Kasumi-1 (cell line): ENCODE results near the gene SSC5D.

ENCODE experiments used
- DNase-seq, 2 experiments: peaks; one replicate each; lab custom pipeline; 2025; lab: John Stamatoyannopoulos, UW

SSC5D gene

DNA sequence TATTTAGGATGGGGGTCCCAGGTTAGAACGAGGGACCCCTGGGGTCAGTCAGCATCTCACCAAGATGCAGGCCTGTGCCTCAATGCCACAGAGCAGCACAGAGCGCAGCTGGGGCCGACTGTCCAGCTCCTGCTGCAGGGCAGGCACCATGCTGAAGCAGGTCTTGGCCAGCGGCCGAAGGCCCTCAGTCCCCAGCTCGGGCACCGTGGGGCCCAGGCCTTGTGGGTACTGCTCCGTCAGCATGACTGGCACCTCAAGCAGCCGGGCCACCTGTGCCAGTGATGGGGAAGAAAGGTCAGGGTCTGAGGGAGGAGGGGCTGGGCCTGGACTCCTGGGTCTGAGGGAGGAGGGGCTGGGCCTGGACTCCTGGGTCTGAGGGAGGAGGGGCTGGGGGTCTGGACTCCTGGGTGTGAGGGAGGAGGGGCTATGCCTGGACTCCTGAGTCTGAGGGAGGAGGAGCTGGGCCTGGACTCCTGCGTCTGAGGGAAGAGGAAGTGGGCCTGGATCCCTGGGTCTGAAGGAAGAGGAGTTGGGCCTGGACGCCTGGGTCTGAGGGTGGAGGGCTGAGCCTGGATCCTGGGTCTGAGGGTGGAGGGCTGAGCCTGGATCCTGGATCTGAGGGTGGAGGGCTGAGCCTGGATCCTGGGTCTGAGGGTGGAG lies 32.5 kb upstream of the SSC5D start:
- DNase-seq, result no peak

DNA sequence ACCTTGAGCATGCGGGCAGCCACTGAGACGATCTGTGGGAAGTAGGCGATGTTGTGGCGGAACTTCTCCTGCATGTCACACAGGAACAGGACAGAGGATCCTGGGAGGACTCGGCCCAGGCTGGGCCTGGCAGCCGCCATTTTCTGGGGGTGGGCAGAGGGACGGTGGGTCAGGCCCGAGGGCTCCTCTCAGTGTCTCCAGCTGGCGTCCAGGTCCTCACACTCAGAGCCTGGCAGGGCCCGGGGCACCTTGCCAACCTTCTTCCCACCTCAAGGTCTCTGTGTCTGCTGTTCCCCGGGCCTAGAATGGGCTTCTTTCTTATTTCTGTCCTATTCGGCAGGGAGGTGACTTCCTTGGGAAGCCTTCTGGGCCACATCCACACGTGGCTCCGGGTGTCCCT lies 31.9 kb upstream of the SSC5D start:
- no peak for DNase-seq

DNA sequence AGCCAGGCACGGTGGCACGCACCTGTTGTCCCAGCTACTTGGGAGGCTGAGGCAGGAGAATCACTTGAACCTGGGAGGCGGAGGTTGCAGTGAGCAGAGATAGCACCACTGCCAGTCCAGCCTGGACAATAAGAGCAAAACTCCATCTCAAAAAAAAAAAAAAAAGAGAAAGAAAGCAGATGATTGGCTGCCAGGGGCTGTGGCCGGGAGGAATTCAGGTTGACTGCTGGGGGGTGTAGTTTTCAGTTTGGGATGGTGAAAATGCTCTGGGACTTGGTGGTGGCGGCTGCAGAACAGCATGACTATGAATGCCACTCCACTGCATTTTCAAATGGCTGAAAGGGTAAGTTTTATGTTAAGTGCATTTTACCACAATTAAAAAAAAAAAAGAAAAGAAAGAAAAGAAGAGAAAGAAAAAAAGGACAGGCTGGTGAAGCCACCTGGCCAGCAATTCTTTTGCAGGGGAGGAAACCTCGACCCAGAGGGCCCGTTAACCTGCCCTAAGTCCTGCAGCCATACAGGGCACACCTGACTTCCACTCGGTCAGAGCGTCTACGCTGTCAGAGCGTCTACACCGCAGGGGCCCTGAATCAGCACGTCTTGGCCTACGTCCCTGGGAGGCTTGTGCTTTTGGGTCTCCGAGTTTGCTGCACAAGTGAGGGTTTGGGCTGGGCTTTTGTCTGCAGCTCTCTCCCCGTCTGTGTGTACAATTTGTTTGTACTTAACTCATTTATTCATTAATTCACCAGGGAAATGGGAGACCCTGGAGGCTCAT lies 30.4 kb upstream of the SSC5D start:
- DNase-seq, result no peak

DNA sequence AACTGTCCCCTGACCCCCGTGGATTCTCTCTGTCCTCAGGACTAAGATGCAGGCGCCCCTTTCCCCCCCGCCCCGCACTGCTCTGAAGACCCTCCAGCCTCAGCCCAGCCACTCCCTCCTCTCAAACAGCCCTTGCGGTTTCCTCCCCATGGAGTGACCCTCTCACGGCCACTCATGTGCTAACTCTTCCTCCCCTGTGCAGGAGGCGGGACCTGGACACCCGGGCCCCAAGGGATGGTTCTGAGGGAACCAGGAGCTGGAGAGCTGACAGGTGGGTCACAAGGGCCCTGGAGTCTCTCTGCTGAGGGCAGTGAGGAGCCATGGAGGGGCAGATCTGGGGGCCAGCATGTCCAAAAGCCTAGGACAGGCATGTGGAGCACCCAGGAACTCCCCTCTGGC lies 28.7 kb upstream of the SSC5D start:
- no peak for DNase-seq

DNA sequence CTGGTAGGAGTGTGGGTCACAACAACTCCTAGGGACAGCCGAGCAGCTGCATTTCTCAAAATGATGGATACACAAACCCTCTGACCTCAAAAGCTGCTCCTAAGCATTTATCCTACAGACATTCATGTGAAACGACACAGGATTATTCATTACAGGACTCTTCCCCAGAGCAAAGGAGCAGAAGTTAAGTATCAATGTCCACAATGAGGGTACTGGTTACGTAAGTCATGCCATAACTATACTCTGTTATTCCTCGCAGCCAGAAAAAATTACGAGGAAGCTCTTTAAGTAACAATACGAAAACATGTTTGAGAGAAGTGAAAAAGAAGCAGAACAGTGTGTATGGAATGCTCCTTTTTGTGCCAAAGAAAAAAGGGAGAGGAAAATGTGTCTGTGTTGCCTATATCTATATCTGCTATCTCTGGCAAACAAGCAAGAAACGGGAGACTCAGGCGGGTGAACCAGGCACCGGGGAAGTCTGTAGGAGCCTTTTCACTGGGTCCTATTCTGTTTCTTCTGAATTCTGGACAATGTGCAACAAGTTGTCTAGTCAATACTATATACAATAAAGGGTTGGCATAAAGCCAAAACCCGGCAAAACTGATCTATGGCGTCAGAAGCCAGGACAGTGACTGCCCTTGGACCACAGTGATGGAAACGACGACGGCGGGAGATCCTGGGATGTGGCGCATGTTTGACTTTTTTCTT lies 28.1 kb upstream of the SSC5D start:
- DNase-seq, result no peak

DNA sequence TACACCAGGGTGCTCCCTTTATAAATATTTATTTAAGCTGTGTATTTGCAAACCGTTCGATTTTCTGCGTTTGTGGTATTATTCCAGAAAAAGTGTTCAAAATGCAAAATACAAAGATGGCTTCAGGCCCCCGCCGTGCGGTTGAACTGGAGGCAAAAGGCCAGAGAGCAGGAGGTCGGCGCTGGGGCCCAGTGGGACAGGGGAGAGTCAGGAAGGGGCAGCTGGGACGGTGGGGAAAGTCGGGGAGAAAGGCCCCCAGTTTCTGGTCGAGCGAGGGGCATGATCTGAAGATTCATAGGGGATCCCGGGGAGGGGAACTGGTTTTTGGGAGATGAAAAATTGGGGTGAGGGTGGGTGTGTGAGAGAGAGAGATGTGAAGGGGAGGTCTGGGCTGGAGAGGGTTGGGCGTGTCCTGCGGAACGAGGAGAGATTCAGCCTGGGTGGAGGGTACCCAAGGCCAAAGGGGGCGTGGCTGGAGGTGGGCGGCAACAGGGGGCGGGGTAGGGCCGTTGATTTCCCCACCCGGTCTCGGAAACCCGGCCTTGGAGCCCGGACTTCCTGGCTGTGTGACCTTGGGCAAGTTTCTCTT lies 27.5 kb upstream of the SSC5D start:
- DNase-seq, result peak; percentile 57 to 58

DNA sequence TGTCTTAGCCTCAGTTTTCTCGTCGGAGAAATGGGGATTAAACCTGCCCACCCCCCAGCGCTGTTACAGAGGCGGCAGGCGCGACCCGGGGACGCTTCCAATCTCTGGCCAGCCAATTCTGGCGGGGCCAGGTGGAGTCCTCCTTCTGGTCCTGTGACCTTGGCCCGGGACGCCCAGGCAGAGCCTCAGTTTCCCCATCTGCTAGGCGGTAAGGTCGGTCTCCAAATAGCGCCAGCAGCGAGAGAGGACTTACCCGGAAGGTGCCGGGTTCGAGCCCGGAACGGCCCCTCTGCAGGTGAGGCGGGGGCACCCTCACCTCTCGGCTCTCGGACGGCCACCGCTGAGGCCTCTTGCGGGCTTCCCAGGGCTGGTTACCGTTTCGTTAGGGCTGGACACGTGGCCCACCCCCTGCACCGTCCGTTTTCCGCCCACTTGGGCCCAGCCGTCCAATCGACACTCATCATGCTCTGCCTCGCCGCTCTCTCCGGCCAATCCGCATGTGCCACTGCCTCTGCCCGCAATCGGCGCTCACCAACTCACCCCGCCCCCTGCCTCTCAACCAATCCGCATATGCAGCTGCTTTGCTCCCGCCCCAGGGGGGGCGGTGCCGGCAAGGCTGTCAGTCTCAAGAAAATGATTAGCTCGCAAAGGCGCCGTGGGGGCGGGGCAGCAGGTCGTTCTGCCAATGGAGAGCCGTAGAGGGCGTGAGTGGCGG lies 26.8 kb upstream of the SSC5D start, which contains the start of gene ISOC2:
TSS of gene ISOC2 (minus strand) at position 384 of the 715 bp plus-strand sequence. CDS start 5,156 bp downstream, outside the sequence.
- peak; percentile 98 to 99 for DNase-seq

DNA sequence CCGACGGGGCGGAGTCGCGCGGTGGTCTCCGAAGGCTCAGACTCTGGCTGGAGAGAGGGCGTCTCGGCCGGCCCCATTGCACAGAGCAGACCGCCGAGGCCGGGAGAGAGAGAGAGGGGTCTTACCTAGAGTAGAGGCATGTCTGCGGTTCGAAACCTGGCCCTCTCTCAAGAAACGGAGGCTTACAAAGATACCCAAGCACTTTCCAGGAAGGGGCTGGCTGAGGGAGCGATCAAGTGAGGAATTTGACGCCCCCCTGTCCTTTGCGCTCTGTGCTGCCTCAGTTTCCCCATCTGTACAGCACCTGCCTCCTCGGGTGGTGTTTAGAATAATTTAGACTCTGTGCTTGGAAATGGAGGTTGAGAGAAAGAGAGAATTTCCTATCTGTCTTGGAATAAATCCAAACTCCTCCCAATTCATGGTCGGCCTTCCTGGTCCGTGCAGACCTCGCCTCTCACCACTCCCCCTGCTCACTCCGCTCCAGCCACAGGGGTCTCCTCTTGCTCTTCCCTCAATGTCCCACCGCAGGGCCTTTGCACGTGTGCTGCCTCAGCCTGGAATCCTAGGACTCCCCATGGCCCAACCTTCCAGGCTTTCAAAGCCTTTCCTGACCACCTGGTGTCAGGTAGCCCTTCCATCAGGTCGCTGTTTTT lies 26.1 kb upstream of the SSC5D start:
- DNase-seq, result peak; percentile 12 to 30

DNA sequence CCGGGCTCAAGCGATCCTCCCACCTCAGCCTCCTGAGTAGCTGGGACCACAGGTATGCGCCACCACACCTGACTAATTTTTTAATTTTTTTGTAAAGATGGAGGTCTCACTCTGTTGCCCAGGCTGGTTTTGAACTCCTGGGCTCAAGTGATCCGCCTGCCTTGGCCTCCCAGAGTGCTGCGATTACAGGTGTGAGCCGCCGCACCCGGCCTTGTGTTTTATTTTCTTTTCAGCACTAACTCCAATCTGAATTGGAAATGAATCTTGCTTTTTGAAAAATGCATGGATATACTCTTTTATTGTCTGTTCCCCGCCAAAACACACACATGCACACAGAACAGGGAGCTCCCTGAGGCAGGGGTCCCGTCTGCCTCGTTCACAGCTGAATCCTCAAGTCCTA lies 25.5 kb upstream of the SSC5D start:
- no peak for DNase-seq

DNA sequence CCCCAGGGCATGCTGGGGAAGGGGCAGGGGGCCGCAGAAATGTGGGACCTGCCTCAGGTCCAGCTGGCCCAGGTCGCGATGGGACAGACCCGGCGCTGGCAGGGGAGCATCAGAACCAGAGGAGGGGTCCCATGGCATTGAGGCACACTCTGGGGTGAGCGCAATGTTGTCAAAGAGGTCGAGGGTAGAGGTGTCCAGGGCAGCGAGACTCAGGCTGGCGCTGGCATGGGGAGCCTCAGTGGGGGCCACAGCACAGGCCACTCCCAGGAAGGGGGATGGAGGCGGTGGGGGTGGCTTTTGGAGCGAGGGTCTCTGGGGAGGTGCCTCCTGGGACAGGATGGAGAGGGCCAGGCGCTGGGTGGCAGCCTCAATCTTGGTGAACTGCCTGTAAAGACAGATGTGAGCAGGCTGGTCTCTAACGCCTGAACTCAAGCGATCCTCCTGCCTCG lies 24.6 kb upstream of the SSC5D start:
- no peak for DNase-seq

DNA sequence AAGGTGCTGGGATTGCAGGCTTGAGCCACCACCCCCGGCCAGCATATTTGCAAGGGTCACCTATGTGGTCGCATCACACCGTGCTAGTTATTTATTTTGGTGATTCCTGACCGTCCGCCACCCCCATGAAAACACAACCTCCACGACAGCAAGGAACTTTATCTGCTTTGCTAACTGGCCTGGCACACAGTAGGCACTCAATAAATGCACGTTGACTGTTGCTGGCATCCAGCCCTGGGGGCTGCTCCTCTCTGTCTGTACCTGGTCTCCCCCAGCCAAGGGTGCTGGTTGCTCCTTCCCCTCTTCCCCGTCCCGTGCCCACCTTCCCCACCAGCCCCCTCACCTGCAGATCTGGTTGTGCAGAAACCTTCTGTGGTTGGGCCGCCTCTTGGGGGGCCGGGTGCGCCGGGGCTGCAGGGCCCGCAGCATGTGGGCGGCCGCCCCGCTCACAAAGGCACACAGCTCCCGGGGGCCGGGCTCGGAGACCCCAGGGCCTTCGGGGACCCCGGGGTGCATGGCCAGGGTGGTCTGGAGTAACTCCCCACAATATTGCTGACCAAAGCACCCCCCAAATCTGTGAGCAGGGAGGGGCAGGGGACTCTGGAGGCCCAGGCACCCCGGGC lies 24.1 kb upstream of the SSC5D start:
- no peak for DNase-seq

DNA sequence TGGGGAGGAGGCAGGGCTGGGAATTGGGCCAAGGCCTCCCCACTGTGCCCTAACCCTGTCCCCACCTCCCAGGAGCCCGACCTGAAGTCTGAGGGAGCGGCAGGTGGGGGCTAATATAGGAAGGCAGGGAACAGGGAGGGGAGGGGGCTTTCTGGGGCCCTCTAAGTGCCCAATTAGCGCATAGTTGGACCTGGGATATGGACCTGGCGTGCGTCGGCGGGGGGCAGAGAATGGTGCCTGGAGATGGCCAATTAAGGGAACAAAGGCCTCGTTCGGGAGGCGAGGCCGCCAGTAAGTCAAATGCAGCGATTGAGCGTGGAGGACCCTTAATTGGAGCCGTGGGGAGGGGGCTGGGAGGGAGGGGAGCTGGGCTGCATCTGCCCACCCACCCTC lies 23.6 kb upstream of the SSC5D start, which contains the start of gene C19orf85:
TSS of gene C19orf85 (minus strand) at position 90 of the 393 bp plus-strand sequence. CDS start 197 bp downstream, outside the sequence.
- DNase-seq, result no peak

DNA sequence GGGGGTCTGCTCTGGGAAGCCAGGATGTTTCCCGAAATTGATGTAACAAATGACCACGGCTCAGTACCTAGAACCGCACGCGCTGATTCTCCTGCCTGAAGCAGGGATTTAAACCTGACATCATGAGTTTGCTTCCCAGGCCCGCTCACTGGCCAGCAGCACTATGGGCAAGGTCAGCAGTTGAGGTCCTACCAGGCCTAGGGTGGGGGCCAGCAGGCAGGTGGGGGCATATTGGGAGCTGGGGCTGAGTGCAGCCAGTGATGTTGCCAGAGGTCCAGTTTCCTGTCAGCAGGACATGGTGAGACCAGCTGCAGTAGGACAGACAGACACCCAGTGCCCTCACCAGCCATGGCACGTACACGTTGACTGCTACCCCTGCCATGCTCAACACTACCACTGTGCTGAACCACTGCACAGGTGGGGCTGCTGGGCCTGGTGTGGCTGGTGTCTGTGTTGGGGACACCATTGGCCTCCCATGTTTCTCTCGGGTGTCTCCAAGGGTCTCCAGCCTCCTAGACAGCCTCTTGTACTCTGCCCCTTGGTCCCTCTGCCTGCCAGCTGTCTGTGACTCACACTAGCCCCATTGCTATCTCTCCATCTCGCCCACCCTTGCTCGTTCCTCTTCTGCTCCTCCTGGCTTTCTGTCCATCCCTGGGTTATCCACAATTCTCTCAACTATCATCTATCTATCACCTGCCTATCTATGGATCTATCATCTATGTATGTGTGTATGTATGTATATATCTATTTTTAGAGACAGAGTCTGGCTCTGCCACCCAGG lies 22.6 kb upstream of the SSC5D start:
- DNase-seq, result no peak

DNA sequence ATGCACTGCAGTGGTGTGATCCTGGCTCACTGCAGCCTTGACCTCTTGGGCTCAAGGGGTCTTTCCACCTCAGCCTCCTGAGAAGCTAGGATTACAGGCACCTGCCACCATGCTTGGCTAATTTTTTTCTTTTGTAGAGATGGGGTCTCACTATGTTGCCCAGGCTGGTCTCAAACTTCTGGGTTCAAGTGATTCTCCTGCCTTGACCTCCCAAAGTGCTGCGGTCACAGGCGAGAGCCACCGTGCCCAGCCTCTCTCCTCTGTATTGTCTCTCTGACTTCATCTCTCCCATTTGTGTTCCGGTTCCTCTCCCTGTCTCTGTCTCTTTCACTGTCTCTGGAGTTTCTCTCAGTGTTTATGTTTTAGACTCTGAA lies 22.0 kb upstream of the SSC5D start:
- no peak for DNase-seq

DNA sequence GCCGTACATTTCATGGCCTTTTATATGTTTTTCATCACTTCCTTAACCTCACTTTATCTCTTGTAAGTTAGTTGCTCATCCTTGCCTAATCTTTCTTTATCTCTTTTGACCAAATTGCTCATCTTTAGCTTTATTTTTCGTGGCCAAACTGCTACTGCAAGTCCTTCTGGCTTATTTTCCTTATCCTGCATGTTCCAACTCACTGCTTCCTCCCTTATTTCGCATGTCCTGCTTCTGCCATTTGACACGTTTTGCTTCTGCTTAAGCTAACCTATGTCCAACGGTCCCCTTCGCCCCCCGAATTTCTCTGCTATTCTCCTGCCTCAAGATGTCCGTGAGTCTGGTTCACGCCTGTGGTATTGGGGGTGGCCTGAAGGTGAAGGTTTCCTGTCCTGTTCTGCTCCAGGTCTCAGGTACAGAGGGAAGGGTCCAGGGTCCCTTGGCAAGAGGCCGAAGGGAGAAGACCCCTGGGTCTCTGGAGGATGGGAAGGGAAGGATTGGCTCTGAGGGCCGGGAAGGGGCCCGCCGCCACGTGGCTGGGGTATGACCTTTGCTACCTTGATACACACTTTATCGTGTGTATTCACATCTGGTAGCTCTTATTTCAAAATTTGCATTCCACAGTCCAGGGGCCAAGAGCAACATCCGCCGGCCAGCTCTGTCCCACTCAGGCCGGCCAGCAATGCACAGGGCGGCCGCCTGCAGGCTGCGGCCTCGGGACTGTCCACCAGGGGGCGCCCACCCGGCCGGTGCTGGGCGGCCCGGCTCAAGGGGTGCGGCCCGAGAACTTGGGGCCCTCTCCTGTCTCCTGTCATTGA lies 20.8 kb upstream of the SSC5D start:
- DNase-seq, result peak; percentile 8 to 36

DNA sequence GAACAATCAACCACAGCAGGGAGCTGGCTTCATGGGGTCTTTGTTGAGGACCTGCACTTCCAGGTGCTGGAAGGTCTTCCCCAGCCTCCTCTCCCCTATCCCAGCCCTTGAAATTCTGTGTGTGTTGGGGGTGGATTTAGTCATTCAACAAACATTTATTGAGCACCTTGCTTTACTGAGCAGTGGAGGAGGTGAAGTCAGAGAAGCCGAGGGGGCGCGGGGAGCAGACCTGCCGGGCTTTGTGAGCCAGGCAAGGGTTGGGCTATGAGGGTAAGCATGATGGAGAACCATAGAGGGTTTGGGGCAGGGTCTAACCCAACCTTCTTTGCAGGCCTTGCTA lies 20.2 kb upstream of the SSC5D start:
- no peak for DNase-seq

DNA sequence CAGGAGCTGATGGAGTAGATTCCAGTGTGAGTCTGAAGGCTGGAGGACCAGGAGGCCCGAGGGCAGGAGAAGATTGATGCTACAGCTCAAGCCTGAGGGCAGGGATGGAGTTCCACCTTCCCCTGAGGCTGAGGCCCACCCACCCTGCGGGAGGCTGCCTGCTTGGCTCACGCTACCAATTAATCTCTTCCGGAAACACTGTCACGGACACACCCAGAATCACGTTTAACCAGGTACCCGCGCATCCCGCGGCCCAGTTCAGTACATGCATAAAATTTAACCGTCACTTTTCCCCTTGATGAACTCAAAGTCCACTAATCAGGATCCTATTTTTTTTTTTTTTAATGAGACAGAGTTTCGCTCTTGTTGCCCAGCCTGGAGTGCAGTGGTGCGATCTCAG lies 17.0 kb upstream of the SSC5D start:
- no peak for DNase-seq

DNA sequence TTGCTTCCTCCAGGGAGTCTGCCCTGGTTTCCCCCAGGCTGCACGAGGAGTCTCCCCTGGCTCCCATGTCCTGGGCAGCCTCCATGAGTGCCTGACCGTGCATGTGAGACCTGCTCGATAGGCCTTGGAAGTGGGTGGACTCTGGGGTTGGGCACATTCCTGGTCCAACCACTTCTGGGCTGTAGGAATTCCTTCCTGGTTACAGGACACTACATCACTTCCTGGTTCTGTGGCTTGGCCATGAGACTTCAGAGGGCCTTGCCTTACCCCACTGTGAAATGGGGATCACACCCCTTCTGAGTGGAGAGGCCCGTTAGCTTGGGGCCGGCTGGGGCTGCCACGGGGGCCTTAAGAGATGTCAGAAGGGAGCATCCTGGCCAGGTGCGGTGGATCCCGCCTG lies 15.8 kb upstream of the SSC5D start:
- DNase-seq, result no peak
